MCF 10A (cell line): ENCODE measurements around the gene MIA2. TPM values are rescaled to one million over a fixed set of nuclear protein-coding genes. Genes with fewer than 3 reads are reported as not detected.

ENCODE experiments used
- BruUV-seq: library from RNA; stranded (reverse); fragments of 400-500 nt; replicated peaks from 2 replicates; lab custom pipeline; 2021; lab: Mats Ljungman, UMichigan
- CTCF ChIA-PET: fragments of 300-600 bp; sonication (Branson Sonifier 250); formaldehyde crosslinking; extraction: SDS; loops from one replicate; lab custom pipeline; 2021; ENCODE audit warnings: antibody characterized with exemption, inconsistent platforms; lab: Yijun Ruan, JAX
- POLR2A ChIA-PET: fragments of 300-600, 350-650 bp; sonication (Branson Sonifier 250); formaldehyde crosslinking; extraction: SDS; loops from one replicate; lab custom pipeline; 2020; ENCODE audit warnings: antibody characterized with exemption, inconsistent platforms; lab: Yijun Ruan, JAX
- DNase-seq: peaks from one replicate; pipeline ENCODE4 v3.0.0-alpha.2; 2018; ENCODE audit not compliant: unreplicated experiment
- H3K27ac Mint-ChIP-seq: one replicate; pipeline ENCODE4 v1.8.0; 2022; ENCODE audit warnings: mild to moderate bottlenecking, low read depth, mixed read lengths; ENCODE audit not compliant: unreplicated experiment
- H3K27me3 Mint-ChIP-seq: one replicate; pipeline ENCODE4 v1.8.0; 2022; ENCODE audit warnings: mixed read lengths; ENCODE audit not compliant: insufficient read depth, unreplicated experiment
- H3K36me3 Mint-ChIP-seq: one replicate; pipeline ENCODE4 v1.8.0; 2022; ENCODE audit warnings: mild to moderate bottlenecking, moderate library complexity, mixed read lengths; ENCODE audit not compliant: insufficient read depth, unreplicated experiment
- H3K4me1 Mint-ChIP-seq: one replicate; pipeline ENCODE4 v1.8.0; 2022; ENCODE audit warnings: mixed read lengths; ENCODE audit not compliant: insufficient read depth, unreplicated experiment
- H3K4me3 Mint-ChIP-seq: one replicate; pipeline ENCODE4 v1.8.0; 2022; ENCODE audit warnings: mild to moderate bottlenecking, moderate library complexity, mixed read lengths; ENCODE audit not compliant: unreplicated experiment
- H3K9me3 Mint-ChIP-seq: one replicate; pipeline ENCODE4 v1.8.0; 2022; ENCODE audit warnings: mixed read lengths; ENCODE audit not compliant: unreplicated experiment
- intact Hi-C: fragments of 100-400 bp; cut with micrococcal nuclease; formaldehyde crosslinking; loops from 2 replicates; pipeline ENCODE4 v1.14.1; 2022
- total RNA-seq: library from RNA; stranded (reverse); gene quantifications from 2 replicates; pipeline ENCODE4 v1.2.3, GENCODE V29; 2022
- TF ChIP-seq, protein P1 (sequence below): fragments of 200-600 bp; IDR thresholded peaks from one replicate; pipeline ENCODE4 v1.8.0; 2022; ENCODE audit warnings: antibody characterized with exemption, mild to moderate bottlenecking; ENCODE audit not compliant: unreplicated experiment

MIA2 gene
- total RNA-seq, 1 experiment from 2014 or later, result 63.2 TPM

DNA sequence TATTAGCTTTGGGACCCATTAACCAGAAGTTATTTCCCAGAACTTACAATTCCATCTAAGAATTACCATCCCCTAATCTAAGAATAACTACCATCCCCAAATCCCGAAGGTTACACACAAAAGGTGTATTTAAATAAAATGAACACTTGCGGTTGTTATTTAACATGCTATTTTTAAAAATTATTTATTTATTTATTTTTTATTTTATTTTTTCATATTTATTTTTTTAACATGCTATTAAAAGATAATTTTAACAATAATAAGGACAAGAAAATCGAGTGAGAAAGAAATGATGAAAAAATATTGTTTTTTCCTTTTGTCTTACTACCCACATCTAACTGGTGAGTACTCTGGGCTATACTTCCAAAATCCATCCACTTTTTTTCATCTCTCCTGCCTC is 192.2 kb downstream of the MIA2 start:
- Mint-ChIP-seq H3K9me3 (no peaks in the 10 kb centered on the region), H3K27ac (no peak overlapping the region), H3K36me3 (peaks cover 4% of the 10 kb centered on the region), H3K27me3 (no peaks in the 10 kb centered on the region), H3K4me1 (peaks cover 40% of the 10 kb centered on the region), H3K4me3 (no peak overlapping the region)
- DNase-seq, result no peak
- CTCF ChIA-PET, result interaction anchor here (0.5 to 2.9 kb wide), 20 partner anchors 9 to 1837 kb away, joined by 3 to 15 read pairs (median 3); partner anchors contain the start of genes GEMIN2, SEC23A and TRAPPC6B
- no TSS peak for BruUV-seq
- TF ChIP-seq, protein P1, sequence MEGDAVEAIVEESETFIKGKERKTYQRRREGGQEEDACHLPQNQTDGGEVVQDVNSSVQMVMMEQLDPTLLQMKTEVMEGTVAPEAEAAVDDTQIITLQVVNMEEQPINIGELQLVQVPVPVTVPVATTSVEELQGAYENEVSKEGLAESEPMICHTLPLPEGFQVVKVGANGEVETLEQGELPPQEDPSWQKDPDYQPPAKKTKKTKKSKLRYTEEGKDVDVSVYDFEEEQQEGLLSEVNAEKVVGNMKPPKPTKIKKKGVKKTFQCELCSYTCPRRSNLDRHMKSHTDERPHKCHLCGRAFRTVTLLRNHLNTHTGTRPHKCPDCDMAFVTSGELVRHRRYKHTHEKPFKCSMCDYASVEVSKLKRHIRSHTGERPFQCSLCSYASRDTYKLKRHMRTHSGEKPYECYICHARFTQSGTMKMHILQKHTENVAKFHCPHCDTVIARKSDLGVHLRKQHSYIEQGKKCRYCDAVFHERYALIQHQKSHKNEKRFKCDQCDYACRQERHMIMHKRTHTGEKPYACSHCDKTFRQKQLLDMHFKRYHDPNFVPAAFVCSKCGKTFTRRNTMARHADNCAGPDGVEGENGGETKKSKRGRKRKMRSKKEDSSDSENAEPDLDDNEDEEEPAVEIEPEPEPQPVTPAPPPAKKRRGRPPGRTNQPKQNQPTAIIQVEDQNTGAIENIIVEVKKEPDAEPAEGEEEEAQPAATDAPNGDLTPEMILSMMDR, result no peak
- intact Hi-C loops, result loop anchor here (1.0 kb wide), 1 partner anchor 319 kb away; no protein-coding TSS in a partner anchor
- POLR2A ChIA-PET, result interaction anchor here (0.9 to 2.6 kb wide), 6 partner anchors 17 to 324 kb away, joined by 3 to 13 read pairs (median 4); partner anchors contain the start of genes GEMIN2 and TRAPPC6B

- TF ChIP-seq, protein P1, result peak; percentile 16
- Mint-ChIP-seq H3K27ac (no peak overlapping the region), H3K9me3 (no peaks in the 10 kb centered on the region), H3K27me3 (no peaks in the 10 kb centered on the region), H3K4me3 (no peak overlapping the region), H3K4me1 (peaks cover 40% of the 10 kb centered on the region), H3K36me3 (peaks cover 8% of the 10 kb centered on the region)
- ChIA-PET CTCF (interaction anchor here (0.6 to 2.9 kb wide), 25 partner anchors 8 to 713 kb away, joined by 3 to 15 read pairs (median 4); partner anchors contain the start of genes GEMIN2, SEC23A and TRAPPC6B), POLR2A (interaction anchor here (1.0 to 2.6 kb wide), 5 partner anchors 160 to 324 kb away, joined by 4 to 13 read pairs (median 5); partner anchors contain the start of genes GEMIN2 and TRAPPC6B)
- no TSS peak for BruUV-seq
- peak; percentile 54 for DNase-seq
- intact Hi-C loops, result loop anchor here (1.0 kb wide), 1 partner anchor 319 kb away; no protein-coding TSS in a partner anchor
Measured at GRCh38 chr14:39426605-39427004, 192.9 kb downstream of the MIA2 start.

GRCh38 chr14:39428118-39428517 is 194.4 kb downstream of the MIA2 start:
- TF ChIP-seq, protein P1, result no peak
- intact Hi-C loops, result no loop called here
- no peak overlapping the region for H3K27ac Mint-ChIP-seq
- peaks cover 10% of the 10 kb centered on the region for H3K36me3 Mint-ChIP-seq
- no peaks in the 10 kb centered on the region for H3K27me3 Mint-ChIP-seq
- no peaks in the 10 kb centered on the region for H3K9me3 Mint-ChIP-seq
- H3K4me3 Mint-ChIP-seq, result no peak overlapping the region
- peaks cover 42% of the 10 kb centered on the region for H3K4me1 Mint-ChIP-seq
- ChIA-PET CTCF (interaction anchor here (0.5 to 1.3 kb wide), 6 partner anchors 17 to 887 kb away, joined by 3 to 5 read pairs (median 4); partner anchors contain the start of genes GEMIN2 and SEC23A), POLR2A (interaction anchor here (1.5 to 1.7 kb wide), 2 partner anchors 314 to 325 kb away, joined by 7 to 8 read pairs; partner anchors contain the start of genes GEMIN2 and SEC23A)
- BruUV-seq, result no TSS peak
- DNase-seq, result no peak

GRCh38 chr14:39430762-39431415 is 197.2 kb downstream of the MIA2 start:
- DNase-seq, result no peak
- CTCF ChIA-PET, result interaction anchor here (0.5 to 0.8 kb wide), 5 partner anchors 27 to 1318 kb away, joined by 3 to 7 read pairs (median 4); no protein-coding TSS in a partner anchor
- BruUV-seq, result TSS peak; percentile 33
- H3K36me3 Mint-ChIP-seq, result peaks cover 10% of the 10 kb centered on the region
- intact Hi-C loops, result loop anchor here (5.0 kb wide), 1 partner anchor 259 kb away; the partner anchor contains the start of gene TRAPPC6B
- H3K27ac Mint-ChIP-seq, result peak overlapping the region; percentile 100
- no peaks in the 10 kb centered on the region for H3K27me3 Mint-ChIP-seq
- POLR2A ChIA-PET, result interaction anchor here (0.6 to 6.1 kb wide), 19 partner anchors 8 to 332 kb away, joined by 3 to 57 read pairs (median 5); partner anchors contain the start of genes GEMIN2, PNN, SEC23A and TRAPPC6B
- H3K9me3 Mint-ChIP-seq, result no peaks in the 10 kb centered on the region
- H3K4me1 Mint-ChIP-seq, result peaks cover 35% of the 10 kb centered on the region
- TF ChIP-seq, protein P1, result no peak
- H3K4me3 Mint-ChIP-seq, result peak overlapping the region; percentile 94
